Sigmoid colon (tissue), 7 donors: ENCODE results near the gene UBL4B. TPM values are rescaled to one million over a fixed set of nuclear protein-coding genes. Genes with fewer than 3 reads are reported as not detected.

Experiments
- DNase-seq: peaks from one replicate; pipeline ENCODE4 v3.0.0-alpha.2; 2019
- H3K27ac ChIP-seq, 4 donors: fragments of 200-600 bp; sonication (generic); one replicate each; pipeline ENCODE4 v1.5.1; 2016 to 2019; ENCODE audit warnings: mild to moderate bottlenecking in 1 of 4
- H3K27me3 ChIP-seq, 3 donors: fragments of 200-600 bp; sonication (generic); one replicate each; pipeline ENCODE4 v1.5.1; 2019; ENCODE audit warnings: mild to moderate bottlenecking in 1 of 3
- H3K36me3 ChIP-seq, 4 donors: fragments of 200-600 bp; sonication (generic); one replicate each; pipeline ENCODE4 v1.5.1; 2016 to 2019
- H3K4me1 ChIP-seq, 4 donors: fragments of 200-600 bp; sonication (generic); one replicate each; pipeline ENCODE4 v1.5.1; 2017 to 2019
- H3K4me3 ChIP-seq, 4 donors: fragments of 200-600 bp; sonication (generic); one replicate each; pipeline ENCODE4 v1.5.1; 2017 to 2019; ENCODE audit warnings: mild to moderate bottlenecking in 2 of 4, moderate library complexity in 1 of 4
- H3K9me3 ChIP-seq, 4 donors: fragments of 200-600 bp in 3 of 4; sonication (generic) in 3 of 4; one replicate each; pipeline versions ENCODE4 v1.5.1 to v1.6.1; 2013 to 2019
- CTCF ChIP-seq, 4 experiments: fragments of 450-650 bp in 3 of 4; fragments of 200-600 bp in 1 of 4; IDR thresholded peaks; one replicate each; pipeline ENCODE4 v1.5.1; 2016 to 2019; ENCODE audit warnings: antibody characterized with exemption in 4 of 4, mild to moderate bottlenecking in 3 of 4, moderate library complexity in 2 of 4
- EP300 ChIP-seq, 4 donors: sonication (generic); formaldehyde crosslinking; IDR thresholded peaks; one replicate each; pipeline ENCODE4 v1.6.1; 2017; ENCODE audit warnings: antibody characterized with exemption in 4 of 4
- POLR2A ChIP-seq, 2 donors: fragments of 450-650 bp; IDR thresholded peaks; one replicate each; pipeline ENCODE4 v1.6.1; 2016; ENCODE audit warnings: antibody characterized with exemption in 2 of 2, mild to moderate bottlenecking in 2 of 2, moderate library complexity in 2 of 2
- POLR2AphosphoS5 ChIP-seq, 4 donors: sonication (generic); formaldehyde crosslinking; IDR thresholded peaks; one replicate each; pipeline ENCODE4 v1.6.1; 2017; ENCODE audit warnings: antibody characterized with exemption in 4 of 4
- WGBS, 2 donors: extraction: QIAGEN DNeasy Blood & Tissue Kit; methylation state at CpG; one replicate each; pipeline ENCODE4 v1.1.7; 2013; 5-methylcytosine and 5-hydroxymethylcytosine counted together
- intact Hi-C: fragments of 100-400 bp; cut with DNase I; formaldehyde crosslinking; loops from one replicate; pipeline ENCODE4 v1.15.1; 2023
- polyA plus RNA-seq, 3 donors: library from polyadenylated mRNA; stranded (reverse); fragments of 200-250 nt; gene quantifications; one replicate each; pipeline ENCODE4 v1.2.3, GENCODE V29; 2013
- total RNA-seq, 4 donors: library from RNA; depleted of rRNA; stranded (reverse); fragments of >200 nt; gene quantifications; one replicate each; pipeline ENCODE4 v1.1.0, GENCODE V29; 2016
- donor health status: healthy with polysubstance abuse.
- donor health status: Bipolar disorder and iron deficiency.
- donor health status: healthy.

Gene UBL4B
- total and polyA plus RNA-seq, 7 donors: 0.06 to 0.33 TPM; not detected in 5

DNA sequence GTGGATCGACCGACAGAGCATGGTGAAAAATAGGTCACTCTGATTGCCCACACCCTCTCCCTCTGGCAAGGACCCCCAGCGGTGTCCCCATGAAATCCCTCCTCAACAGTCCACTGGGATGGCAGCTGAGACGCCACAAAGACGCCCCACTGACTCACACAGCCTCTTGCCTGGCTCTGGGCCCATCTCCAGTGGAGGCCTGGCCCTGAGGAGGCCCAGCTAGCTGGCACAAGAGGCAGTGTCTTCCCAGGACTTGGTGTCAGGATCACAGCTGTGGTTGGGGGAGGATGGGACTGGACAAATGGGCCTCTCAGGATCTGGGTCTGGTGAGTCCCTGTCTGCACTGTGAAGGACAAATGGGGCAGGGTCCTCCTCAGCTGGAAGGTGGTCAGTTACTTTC, 46.4 kb upstream of the UBL4B start:
- no peak for DNase-seq
- 92 to 94% methylated on average over 5 of the region's 5 CpGs for WGBS, 2 donors
- H3K27me3 ChIP-seq: peaks cover 35 to 43% (median 42%) of the 10 kb centered on the region in 3 donors

GRCh38 chr1:110067479-110067892, 44.8 kb upstream of the UBL4B start:
- H3K9me3 ChIP-seq: no peaks in the 10 kb centered on the region
- peaks cover 47 to 60% (median 58%) of the 10 kb centered on the region in 3 donors for H3K27me3 ChIP-seq
- no peak overlapping the region for H3K27ac ChIP-seq
- no peak for DNase-seq
- intact Hi-C loops: no loop called here
- H3K4me1 ChIP-seq: peaks cover 0 to 34% (median 34%) of the 10 kb centered on the region in 4 donors
- 28 to 29% methylated on average over 23 of the region's 23 CpGs for WGBS, 2 donors
- no peak overlapping the region for H3K4me3 ChIP-seq
- TF ChIP-seq POLR2A (IDR thresholded peaks at IDR 0.05) (no peak), POLR2AphosphoS5 (IDR thresholded peaks at IDR 0.05) (no peak), EP300 (IDR thresholded peaks at IDR 0.05) (no peak), CTCF (IDR thresholded peaks at IDR 0.05) (no peak)
- H3K36me3 ChIP-seq: no peaks in the 10 kb centered on the region

More for the DNA sequence above, 46.4 kb upstream of the UBL4B start:
- Histone ChIP-seq H3K4me1 (peaks cover 0 to 33% (median 32%) of the 10 kb centered on the region in 4 donors), H3K36me3 (no peaks in the 10 kb centered on the region), H3K4me3 (no peak overlapping the region), H3K27ac (no peak overlapping the region), H3K9me3 (no peaks in the 10 kb centered on the region)
- intact Hi-C loops: no loop called here
- TF ChIP-seq CTCF (IDR thresholded peaks at IDR 0.05) (no peak), POLR2A (IDR thresholded peaks at IDR 0.05) (no peak), EP300 (IDR thresholded peaks at IDR 0.05) (no peak), POLR2AphosphoS5 (IDR thresholded peaks at IDR 0.05) (no peak)

- DNase-seq: no peak
- WGBS, 2 donors: 6% methylated on average over 68 of the region's 68 CpGs
- Histone ChIP-seq H3K4me3 (no peak overlapping the region), H3K27ac (no peak overlapping the region), H3K9me3 (no peaks in the 10 kb centered on the region), H3K27me3 (peaks cover 47 to 66% (median 64%) of the 10 kb centered on the region in 3 donors), H3K36me3 (no peaks in the 10 kb centered on the region), H3K4me1 (peaks cover 0 to 34% (median 34%) of the 10 kb centered on the region in 4 donors)
- TF ChIP-seq EP300 (IDR thresholded peaks at IDR 0.05) (no peak), CTCF (IDR thresholded peaks at IDR 0.05) (no peak), POLR2A (IDR thresholded peaks at IDR 0.05) (no peak), POLR2AphosphoS5 (IDR thresholded peaks at IDR 0.05) (no peak)
- intact Hi-C loops: no loop called here
These were observed 44.2 kb upstream of the UBL4B start for GRCh38 chr1:110067893-110068645.

DNA sequence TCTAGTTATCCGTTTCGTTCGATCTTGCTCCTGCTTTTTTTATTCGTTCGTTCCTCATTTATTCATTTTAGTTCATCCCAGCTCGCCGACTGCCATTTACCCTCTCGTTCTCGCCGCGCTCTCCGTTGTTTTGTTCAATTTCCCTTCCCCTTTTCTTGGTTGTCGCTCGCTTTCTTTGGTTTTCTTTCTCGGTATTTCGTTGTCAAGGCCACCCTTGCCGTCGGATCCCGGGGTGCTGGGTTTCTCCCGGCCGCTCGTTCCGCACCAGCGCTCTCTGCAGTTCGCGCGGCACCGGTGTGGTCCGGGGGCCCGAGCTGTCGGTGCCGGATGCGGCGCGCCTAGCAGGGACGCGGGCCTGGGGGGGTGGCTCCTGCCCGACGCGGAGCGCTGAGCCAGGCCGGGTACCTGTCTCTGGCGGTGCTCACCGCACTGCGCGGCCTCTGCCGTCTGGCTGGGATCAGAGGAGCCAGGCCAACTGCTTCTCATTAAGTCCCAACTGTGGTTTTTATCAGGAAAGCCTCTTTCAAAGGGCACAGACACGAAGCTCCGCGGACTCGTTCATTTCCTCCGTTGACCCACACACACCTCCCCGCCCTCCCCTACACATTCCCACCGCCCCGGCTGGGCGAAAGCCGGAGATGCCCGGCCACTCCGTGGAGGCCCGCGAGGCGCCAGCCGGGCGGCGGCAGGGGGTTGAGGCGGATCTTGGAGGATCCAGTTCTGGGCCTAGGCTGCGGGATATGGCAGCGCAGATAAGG, 43.4 kb upstream of the UBL4B start:
- no peaks in the 10 kb centered on the region for H3K36me3 ChIP-seq
- H3K4me1 ChIP-seq: peaks cover 0 to 34% (median 34%) of the 10 kb centered on the region in 4 donors
- no peak for DNase-seq
- H3K27ac ChIP-seq: no peak overlapping the region
- H3K9me3 ChIP-seq: no peaks in the 10 kb centered on the region
- TF ChIP-seq POLR2A (IDR thresholded peaks at IDR 0.05): no peak
- peak; percentile 56 to 92 (median 82) for TF ChIP-seq POLR2AphosphoS5 (IDR thresholded peaks at IDR 0.05)
- TF ChIP-seq CTCF (IDR thresholded peaks at IDR 0.05): no peak
- 4 to 6% methylated on average over 68 of the region's 68 CpGs for WGBS, 2 donors
- intact Hi-C loops: no loop called here
- peaks cover 53 to 73% (median 71%) of the 10 kb centered on the region in 3 donors for H3K27me3 ChIP-seq
- H3K4me3 ChIP-seq: no peak overlapping the region
